OCI-LY1 (cell line): ENCODE results near the gene EIF4E1B.

ENCODE experiments used
- H2AFZ ChIP-seq: fragments of 200-600 bp; sonication (generic), shearing (Covaris generic); 2 replicates; pipeline ENCODE4 v1.6.0; 2014; ENCODE audit warnings: antibody characterized with exemption, mild to moderate bottlenecking, low read length
- H3F3A ChIP-seq: fragments of 200-600 bp; sonication (generic), shearing (Covaris generic); 2 replicates; pipeline ENCODE4 v1.6.0; 2014; ENCODE audit warnings: mild to moderate bottlenecking, antibody characterized with exemption, low read length, moderate library complexity; ENCODE audit not compliant: insufficient read depth
- H3K27ac ChIP-seq: fragments of 200-600 bp; sonication (generic); 2 replicates; pipeline ENCODE4 v1.5.1; 2014; ENCODE audit warnings: low read length, mixed run types, mild to moderate bottlenecking, low read depth; ENCODE audit not compliant: poor library complexity, severe bottlenecking
- H3K27me3 ChIP-seq: fragments of 200-600 bp; sonication (generic); 2 replicates; pipeline ENCODE4 v1.6.0; 2014; ENCODE audit warnings: antibody characterized with exemption, mild to moderate bottlenecking, low read length, moderate library complexity; ENCODE audit not compliant: insufficient read depth
- H3K36me3 ChIP-seq: fragments of 200-600 bp; sonication (generic); 2 replicates; pipeline ENCODE4 v1.6.1; 2014; ENCODE audit warnings: mild to moderate bottlenecking, antibody characterized with exemption, low read length, moderate library complexity, mixed read lengths; ENCODE audit not compliant: insufficient read depth
- H3K4me1 ChIP-seq: fragments of 200-600 bp; sonication (generic); 2 replicates; pipeline ENCODE4 v1.5.1; 2014; ENCODE audit warnings: mild to moderate bottlenecking, low read length, moderate library complexity; ENCODE audit not compliant: insufficient read depth, severe bottlenecking
- H3K4me2 ChIP-seq: fragments of 200-600 bp; sonication (generic), shearing (Covaris generic); 2 replicates; pipeline ENCODE4 v1.6.1; 2014; ENCODE audit warnings: low read length
- H3K4me3 ChIP-seq: fragments of 200-600 bp; sonication (generic); 2 replicates; pipeline ENCODE4 v1.5.1; 2014; ENCODE audit warnings: low read length, low read depth, mild to moderate bottlenecking, mixed read lengths; ENCODE audit not compliant: poor library complexity, severe bottlenecking
- H3K79me2 ChIP-seq: fragments of 200-600 bp; shearing (Covaris generic); 2 replicates; pipeline ENCODE4 v1.6.1; 2016; ENCODE audit warnings: mixed run types, low read length, mixed read lengths; ENCODE audit not compliant: insufficient read depth
- H3K9ac ChIP-seq: fragments of 200-600 bp; sonication (generic), shearing (Covaris generic); 2 replicates; pipeline ENCODE4 v1.6.1; 2014; ENCODE audit warnings: mild to moderate bottlenecking, low read length, mixed read lengths
- H3K9me2 ChIP-seq: fragments of 200-600 bp; sonication (generic), shearing (Covaris generic); 2 replicates; pipeline ENCODE4 v1.6.1; 2014; ENCODE audit warnings: low read depth, mild to moderate bottlenecking, low read length, mixed read lengths
- H3K9me3 ChIP-seq: fragments of 200-600 bp; shearing (Covaris generic); 2 replicates; pipeline ENCODE4 v1.6.1; 2014; ENCODE audit warnings: low read length, mixed read lengths
- H4K20me1 ChIP-seq: fragments of 200-600 bp; sonication (generic), shearing (Covaris generic); 2 replicates; pipeline ENCODE4 v1.6.0; 2016; ENCODE audit warnings: mild to moderate bottlenecking, low read length; ENCODE audit not compliant: insufficient read depth
- EZH2 ChIP-seq: fragments of 200-600 bp; sonication (generic), shearing (Covaris generic); IDR thresholded peaks from 2 replicates; pipeline ENCODE4 v1.8.0; 2017; ENCODE audit warnings: borderline replicate concordance, mixed run types, mild to moderate bottlenecking, antibody characterized with exemption, low read length, moderate library complexity, mixed read lengths
- TF ChIP-seq, protein P1 (sequence below): fragments of 200-600 bp; sonication (generic), shearing (Covaris generic); IDR thresholded peaks from 2 replicates; pipeline ENCODE4 v1.5.1; 2017; ENCODE audit warnings: mild to moderate bottlenecking, antibody characterized with exemption, low read length, moderate library complexity, mixed read lengths

The EIF4E1B gene

DNA sequence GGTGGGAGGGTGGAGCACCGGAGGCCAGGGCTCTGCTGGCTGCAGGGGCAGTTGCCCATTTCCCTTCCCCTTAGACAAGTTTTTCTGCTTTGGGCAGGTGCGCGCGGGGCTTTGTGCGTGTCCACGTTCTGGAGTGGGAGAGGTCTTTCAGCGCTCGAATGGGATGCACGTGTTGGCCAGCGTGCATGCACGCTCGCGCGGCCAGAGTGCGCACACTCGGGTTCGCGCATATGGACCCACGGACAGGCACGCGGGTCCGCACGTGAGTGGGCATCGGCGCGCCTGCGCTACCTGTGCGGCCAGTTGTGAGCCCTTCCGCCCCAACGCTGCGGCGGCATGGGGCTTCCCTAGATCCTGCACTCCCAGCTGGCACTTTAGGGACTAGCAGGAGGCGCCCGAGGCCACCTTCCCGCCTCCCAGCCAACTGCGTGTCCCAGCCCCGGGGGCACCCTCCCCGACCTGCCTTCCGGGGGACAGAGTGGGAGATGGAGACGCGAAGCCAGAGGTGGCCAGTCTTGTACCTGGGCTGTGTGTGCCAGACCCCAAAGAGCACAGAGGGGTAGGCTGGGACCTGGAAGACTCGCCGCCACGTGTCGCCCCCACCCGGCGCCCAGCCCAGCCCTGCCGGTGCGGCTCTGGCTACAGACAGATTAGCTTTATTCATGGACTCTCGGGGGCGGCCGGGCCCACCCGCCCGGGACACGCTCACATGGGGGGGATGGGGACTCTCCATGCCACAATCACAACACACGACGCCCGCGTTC is 10.7 kb upstream of the EIF4E1B start:
- no peak overlapping the region for H3K4me3 ChIP-seq
- no peaks in the 10 kb centered on the region; the same call in 1 of the 2 replicates for H3K27me3 ChIP-seq
- H3K4me2 ChIP-seq: no peak overlapping the region

DNA sequence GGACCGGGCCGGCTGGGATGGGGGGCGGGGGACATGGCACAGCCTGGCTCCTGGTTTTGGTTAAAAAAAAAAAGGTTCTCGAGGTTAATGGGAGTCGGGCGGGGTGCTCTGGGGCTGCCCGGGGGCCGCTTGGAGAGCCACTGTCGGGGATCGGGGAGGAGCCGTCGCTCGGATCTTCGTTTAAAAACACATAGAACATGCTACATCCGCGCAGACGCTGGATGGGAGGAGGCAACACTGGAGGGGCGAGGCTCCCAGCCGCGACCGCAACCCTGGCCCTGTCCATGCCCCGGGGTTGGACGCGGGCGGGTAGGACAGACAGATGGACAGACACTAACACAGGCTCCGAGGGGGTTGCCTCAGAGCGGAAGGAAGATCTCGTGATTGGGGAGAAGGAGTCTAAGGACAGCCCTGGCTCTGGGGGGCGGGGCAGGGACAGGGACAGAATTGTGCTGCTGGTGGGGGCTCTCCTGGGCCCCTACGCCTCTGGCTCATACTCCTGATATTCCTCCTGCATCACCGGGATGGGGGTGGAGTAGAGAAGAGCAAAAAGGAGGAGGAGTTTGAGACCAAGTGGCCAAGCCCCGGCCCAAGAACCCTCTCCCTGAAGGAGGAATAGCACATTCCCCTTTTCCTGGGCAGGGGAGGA is 10.0 kb upstream of the EIF4E1B start:
- no peak overlapping the region for H3K27ac ChIP-seq
- H3K4me2 ChIP-seq: no peak overlapping the region
- H3K9ac ChIP-seq: no peak overlapping the region
- TF ChIP-seq, protein P1, sequence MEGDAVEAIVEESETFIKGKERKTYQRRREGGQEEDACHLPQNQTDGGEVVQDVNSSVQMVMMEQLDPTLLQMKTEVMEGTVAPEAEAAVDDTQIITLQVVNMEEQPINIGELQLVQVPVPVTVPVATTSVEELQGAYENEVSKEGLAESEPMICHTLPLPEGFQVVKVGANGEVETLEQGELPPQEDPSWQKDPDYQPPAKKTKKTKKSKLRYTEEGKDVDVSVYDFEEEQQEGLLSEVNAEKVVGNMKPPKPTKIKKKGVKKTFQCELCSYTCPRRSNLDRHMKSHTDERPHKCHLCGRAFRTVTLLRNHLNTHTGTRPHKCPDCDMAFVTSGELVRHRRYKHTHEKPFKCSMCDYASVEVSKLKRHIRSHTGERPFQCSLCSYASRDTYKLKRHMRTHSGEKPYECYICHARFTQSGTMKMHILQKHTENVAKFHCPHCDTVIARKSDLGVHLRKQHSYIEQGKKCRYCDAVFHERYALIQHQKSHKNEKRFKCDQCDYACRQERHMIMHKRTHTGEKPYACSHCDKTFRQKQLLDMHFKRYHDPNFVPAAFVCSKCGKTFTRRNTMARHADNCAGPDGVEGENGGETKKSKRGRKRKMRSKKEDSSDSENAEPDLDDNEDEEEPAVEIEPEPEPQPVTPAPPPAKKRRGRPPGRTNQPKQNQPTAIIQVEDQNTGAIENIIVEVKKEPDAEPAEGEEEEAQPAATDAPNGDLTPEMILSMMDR: no peak
- TF ChIP-seq EZH2: no peak
- H4K20me1 ChIP-seq: no peaks in the 10 kb centered on the region
- H3K9me2 ChIP-seq: no peaks in the 10 kb centered on the region
- H3F3A ChIP-seq: no peaks in the 10 kb centered on the region
- no peaks in the 10 kb centered on the region for H3K4me1 ChIP-seq
- H3K27me3 ChIP-seq: no peaks in the 10 kb centered on the region; the same call in 1 of the 2 replicates
- no peaks in the 10 kb centered on the region for H3K9me3 ChIP-seq
- H3K79me2 ChIP-seq: no peaks in the 10 kb centered on the region
- no peak overlapping the region for H3K4me3 ChIP-seq
- H2AFZ ChIP-seq: no peak overlapping the region
- no peaks in the 10 kb centered on the region for H3K36me3 ChIP-seq

More for the DNA sequence above, 10.7 kb upstream of the EIF4E1B start:
- no peaks in the 10 kb centered on the region for H3K36me3 ChIP-seq
- H3K4me1 ChIP-seq: no peaks in the 10 kb centered on the region
- H4K20me1 ChIP-seq: no peaks in the 10 kb centered on the region
- no peaks in the 10 kb centered on the region for H3F3A ChIP-seq
- H2AFZ ChIP-seq: no peak overlapping the region
- H3K27ac ChIP-seq: no peak overlapping the region
- no peaks in the 10 kb centered on the region for H3K9me2 ChIP-seq
- TF ChIP-seq, protein P1: no peak
- TF ChIP-seq EZH2: no peak
- no peaks in the 10 kb centered on the region for H3K9me3 ChIP-seq
- no peaks in the 10 kb centered on the region for H3K79me2 ChIP-seq
- no peak overlapping the region for H3K9ac ChIP-seq

DNA sequence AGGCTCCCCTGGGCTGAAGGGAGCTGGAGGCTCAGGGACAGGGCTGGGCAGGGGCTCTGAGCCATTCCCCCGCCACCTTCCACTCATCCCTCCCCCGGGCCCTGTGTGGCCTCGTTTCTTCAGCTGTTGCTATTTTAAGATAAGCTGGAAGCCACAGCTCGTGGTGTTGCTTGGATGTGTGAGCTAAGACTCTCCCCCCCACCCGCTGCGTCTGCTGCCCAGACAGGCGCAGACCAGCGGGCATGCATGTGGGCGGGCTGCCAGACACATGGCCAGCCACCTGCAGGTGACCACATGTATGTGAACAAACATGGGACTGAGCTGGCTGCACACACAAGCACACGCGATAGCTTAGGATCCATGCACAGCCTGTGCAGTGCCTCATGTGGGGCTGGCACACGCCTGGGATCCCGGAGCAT is 8.8 kb upstream of the EIF4E1B start:
- no peaks in the 10 kb centered on the region for H3K9me3 ChIP-seq
- no peak overlapping the region for H3K27ac ChIP-seq
- no peaks in the 10 kb centered on the region for H3K36me3 ChIP-seq
- no peaks in the 10 kb centered on the region for H4K20me1 ChIP-seq
- no peaks in the 10 kb centered on the region for H3K4me1 ChIP-seq
- no peak overlapping the region for H3K4me2 ChIP-seq
- no peak overlapping the region for H2AFZ ChIP-seq
- no peaks in the 10 kb centered on the region for H3K9me2 ChIP-seq
- no peak overlapping the region for H3K9ac ChIP-seq
- TF ChIP-seq EZH2: no peak
- TF ChIP-seq, protein P1: no peak
- H3K4me3 ChIP-seq: no peak overlapping the region
- no peaks in the 10 kb centered on the region; the same call in 1 of the 2 replicates for H3K27me3 ChIP-seq
- H3F3A ChIP-seq: no peaks in the 10 kb centered on the region
- H3K79me2 ChIP-seq: no peaks in the 10 kb centered on the region
